SK-N-SH treated with all-trans-retinoic acid at 6 μM for 48 hours (cell line): ENCODE measurements around the gene TRMT10A.

Experiments used
- CSDC2 ChIP-seq: fragments of 250-450 bp; sonication (Bioruptor Pico); IDR thresholded peaks from 2 replicates; pipeline ENCODE4 v1.5.0; 2020; ENCODE audit warnings: mild to moderate bottlenecking, moderate library complexity
- ESRRG ChIP-seq: fragments of 250-450 bp; sonication (Bioruptor Pico); IDR thresholded peaks from 2 replicates; pipeline ENCODE4 v1.6.1; 2021; ENCODE audit warnings: mild to moderate bottlenecking
- GLIS3 ChIP-seq: fragments of 250-450 bp; sonication (Bioruptor Pico); IDR thresholded peaks from 2 replicates; pipeline ENCODE4 v1.5.0; 2020; ENCODE audit warnings: mild to moderate bottlenecking, moderate library complexity
- ZC3H10 ChIP-seq: fragments of 250-450 bp; sonication (Bioruptor Pico); IDR thresholded peaks from 2 replicates; pipeline ENCODE4 v1.5.1; 2021; ENCODE audit warnings: mild to moderate bottlenecking, moderate library complexity
- ZNF70 ChIP-seq: fragments of 450-650 bp; formaldehyde crosslinking; IDR thresholded peaks from 2 replicates; pipeline ENCODE4 v1.5.0; 2020; ENCODE audit warnings: mild to moderate bottlenecking, moderate library complexity
- ZNF8 ChIP-seq: fragments of 450-650 bp; formaldehyde crosslinking; IDR thresholded peaks from 2 replicates; pipeline ENCODE4 v1.5.0; 2020; ENCODE audit warnings: mild to moderate bottlenecking, moderate library complexity
- TF ChIP-seq, protein P1 (sequence below): fragments of 250-450 bp; sonication (Bioruptor Pico); IDR thresholded peaks from 2 replicates; pipeline ENCODE4 v1.5.1; 2020; ENCODE audit warnings: low read depth, mild to moderate bottlenecking, moderate library complexity
- TF ChIP-seq, protein P2 (sequence below): fragments of 250-450 bp; sonication (Bioruptor Pico); IDR thresholded peaks from 2 replicates; pipeline ENCODE4 v1.8.0; 2020; ENCODE audit warnings: mild to moderate bottlenecking, moderate library complexity, borderline replicate concordance
- TF ChIP-seq, protein P3 (sequence below): fragments of 250-450 bp; sonication (Bioruptor Pico); IDR thresholded peaks from 2 replicates; pipeline ENCODE4 v1.8.0; 2021; ENCODE audit warnings: low read depth, mild to moderate bottlenecking, moderate library complexity, borderline replicate concordance

DNA sequence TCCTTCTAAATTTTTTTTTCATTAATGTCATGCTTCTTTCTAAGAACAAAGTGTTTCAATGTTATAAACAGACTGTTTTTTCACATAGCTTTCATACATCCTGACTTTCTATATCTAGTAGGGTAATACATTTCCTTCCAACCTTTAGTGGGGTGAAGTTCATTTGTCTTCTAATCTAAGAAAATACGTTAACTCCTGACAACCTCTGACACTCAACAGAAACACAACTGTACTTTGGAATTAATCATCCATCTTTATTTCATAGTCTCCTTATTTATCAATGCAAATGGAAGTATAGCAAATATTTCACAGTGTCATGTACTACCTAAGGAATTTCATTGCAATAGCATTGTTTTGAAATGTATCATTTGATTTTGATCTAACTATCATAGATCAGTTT is 8.0 kb upstream of the TRMT10A start:
- TF ChIP-seq, protein P1, sequence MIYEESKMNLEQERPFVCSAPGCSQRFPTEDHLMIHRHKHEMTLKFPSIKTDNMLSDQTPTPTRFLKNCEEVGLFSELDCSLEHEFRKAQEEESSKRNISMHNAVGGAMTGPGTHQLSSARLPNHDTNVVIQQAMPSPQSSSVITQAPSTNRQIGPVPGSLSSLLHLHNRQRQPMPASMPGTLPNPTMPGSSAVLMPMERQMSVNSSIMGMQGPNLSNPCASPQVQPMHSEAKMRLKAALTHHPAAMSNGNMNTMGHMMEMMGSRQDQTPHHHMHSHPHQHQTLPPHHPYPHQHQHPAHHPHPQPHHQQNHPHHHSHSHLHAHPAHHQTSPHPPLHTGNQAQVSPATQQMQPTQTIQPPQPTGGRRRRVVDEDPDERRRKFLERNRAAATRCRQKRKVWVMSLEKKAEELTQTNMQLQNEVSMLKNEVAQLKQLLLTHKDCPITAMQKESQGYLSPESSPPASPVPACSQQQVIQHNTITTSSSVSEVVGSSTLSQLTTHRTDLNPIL (CRISPR knock-in tag), result no peak
- TF ChIP-seq CSDC2 (CRISPR knock-in tag) (no peak), GLIS3 (no peak), ESRRG (CRISPR knock-in tag) (no peak), ZNF8 (no peak), ZNF70 (CRISPR knock-in tag) (no peak), ZC3H10 (no peak)
- TF ChIP-seq, protein P2, sequence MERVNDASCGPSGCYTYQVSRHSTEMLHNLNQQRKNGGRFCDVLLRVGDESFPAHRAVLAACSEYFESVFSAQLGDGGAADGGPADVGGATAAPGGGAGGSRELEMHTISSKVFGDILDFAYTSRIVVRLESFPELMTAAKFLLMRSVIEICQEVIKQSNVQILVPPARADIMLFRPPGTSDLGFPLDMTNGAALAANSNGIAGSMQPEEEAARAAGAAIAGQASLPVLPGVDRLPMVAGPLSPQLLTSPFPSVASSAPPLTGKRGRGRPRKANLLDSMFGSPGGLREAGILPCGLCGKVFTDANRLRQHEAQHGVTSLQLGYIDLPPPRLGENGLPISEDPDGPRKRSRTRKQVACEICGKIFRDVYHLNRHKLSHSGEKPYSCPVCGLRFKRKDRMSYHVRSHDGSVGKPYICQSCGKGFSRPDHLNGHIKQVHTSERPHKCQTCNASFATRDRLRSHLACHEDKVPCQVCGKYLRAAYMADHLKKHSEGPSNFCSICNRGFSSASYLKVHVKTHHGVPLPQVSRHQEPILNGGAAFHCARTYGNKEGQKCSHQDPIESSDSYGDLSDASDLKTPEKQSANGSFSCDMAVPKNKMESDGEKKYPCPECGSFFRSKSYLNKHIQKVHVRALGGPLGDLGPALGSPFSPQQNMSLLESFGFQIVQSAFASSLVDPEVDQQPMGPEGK, result no peak
- TF ChIP-seq, protein P3, sequence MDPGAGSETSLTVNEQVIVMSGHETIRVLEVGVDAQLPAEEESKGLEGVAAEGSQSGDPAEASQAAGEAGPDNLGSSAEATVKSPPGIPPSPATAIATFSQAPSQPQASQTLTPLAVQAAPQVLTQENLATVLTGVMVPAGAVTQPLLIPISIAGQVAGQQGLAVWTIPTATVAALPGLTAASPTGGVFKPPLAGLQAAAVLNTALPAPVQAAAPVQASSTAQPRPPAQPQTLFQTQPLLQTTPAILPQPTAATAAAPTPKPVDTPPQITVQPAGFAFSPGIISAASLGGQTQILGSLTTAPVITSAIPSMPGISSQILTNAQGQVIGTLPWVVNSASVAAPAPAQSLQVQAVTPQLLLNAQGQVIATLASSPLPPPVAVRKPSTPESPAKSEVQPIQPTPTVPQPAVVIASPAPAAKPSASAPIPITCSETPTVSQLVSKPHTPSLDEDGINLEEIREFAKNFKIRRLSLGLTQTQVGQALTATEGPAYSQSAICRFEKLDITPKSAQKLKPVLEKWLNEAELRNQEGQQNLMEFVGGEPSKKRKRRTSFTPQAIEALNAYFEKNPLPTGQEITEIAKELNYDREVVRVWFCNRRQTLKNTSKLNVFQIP, result no peak
